B cell (primary cell): ENCODE results near the gene ORC4. TPM values are rescaled to one million over a fixed set of nuclear protein-coding genes. Genes with fewer than 3 reads are reported as not detected.

Experiments used
- ATAC-seq: fragments of 200-7000 bp; cut with Tn5 transposase; one replicate; pipeline ENCODE4 v1.10.0; 2021; ENCODE audit warnings: low read depth, mild to moderate bottlenecking, moderate number of reproducible peaks, moderate library complexity
- CTCF ChIA-PET: fragments of 350-600 bp; sonication (Branson Sonifier 250); formaldehyde crosslinking; loops from one replicate; lab custom pipeline; 2021; ENCODE audit warnings: antibody characterized with exemption, inconsistent platforms; lab: Charles Lee
- POLR2A ChIA-PET: fragments of 350-600 bp; sonication (Branson Sonifier 250); formaldehyde crosslinking; loops from one replicate; lab custom pipeline; 2021; ENCODE audit warnings: antibody characterized with exemption; lab: Charles Lee
- DNase-seq: peaks from one replicate; pipeline ENCODE4 v3.0.0; 2013
- H2AFZ ChIP-seq: 2 replicates; pipeline ENCODE4 v1.6.1; 2012; ENCODE audit warnings: mild to moderate bottlenecking, low read depth, low read length; ENCODE audit not compliant: insufficient read depth, poor library complexity, severe bottlenecking
- H3K27ac ChIP-seq, 2 donors: 1 replicate in 1 of 2; 2 replicates in 1 of 2; pipeline ENCODE4 v1.5.1; 2012 to 2013; ENCODE audit warnings: low read length in 2 of 2, mild to moderate bottlenecking in 2 of 2, moderate library complexity in 1 of 2
- H3K27me3 ChIP-seq, 4 experiments: fragments of 200-600 bp in 1 of 4; sonication (generic) in 1 of 4; replicated peaks in 1 of 4; 1 replicate in 2 of 4; 2 replicates in 2 of 4; pipeline versions ENCODE4 v1.6.1 to v1.7.0; 2013 to 2016; ENCODE audit warnings: low read length in 3 of 4, mild to moderate bottlenecking in 2 of 4, mixed read lengths in 1 of 4, moderate library complexity in 1 of 4; ENCODE audit not compliant: insufficient read depth in 4 of 4, control insufficient read depth in 3 of 4; ENCODE audit errors: control extremely low read depth in 1 of 4
- H3K36me3 ChIP-seq, 2 experiments: replicated peaks in 1 of 2; 1 replicate in 1 of 2; 2 replicates in 1 of 2; pipeline versions ENCODE4 v1.6.1 to v1.7.1; 2013; ENCODE audit warnings: low read length in 1 of 2; ENCODE audit not compliant: insufficient read depth in 2 of 2, control insufficient read depth in 1 of 2; ENCODE audit errors: control extremely low read depth in 1 of 2, extremely low read depth in 1 of 2
- H3K4me1 ChIP-seq, 2 donors: fragments of 200-600 bp in 1 of 2; sonication (generic) in 1 of 2; 1 replicate in 1 of 2; 2 replicates in 1 of 2; pipeline versions ENCODE4 v1.5.1 to v1.6.1; 2013 to 2017; ENCODE audit warnings: low read length in 2 of 2; ENCODE audit not compliant: control insufficient read depth in 2 of 2, insufficient read depth in 2 of 2
- H3K4me2 ChIP-seq: replicated peaks from 2 replicates; pipeline ENCODE3; 2012; ENCODE audit warnings: mild to moderate bottlenecking, low read depth, low read length; ENCODE audit not compliant: poor library complexity, severe bottlenecking
- H3K4me3 ChIP-seq, 5 experiments: fragments of 200-600 bp in 1 of 5; sonication (generic) in 1 of 5; 1 replicate in 3 of 5; 2 replicates in 2 of 5; pipeline versions ENCODE4 v1.5.1 to v1.7.0; 2011 to 2016; ENCODE audit warnings: low read length in 4 of 5, mild to moderate bottlenecking in 4 of 5, low read depth in 2 of 5, control low read depth in 1 of 5, moderate library complexity in 1 of 5; ENCODE audit not compliant: insufficient read depth in 1 of 5; ENCODE audit errors: control extremely low read depth in 1 of 5, extremely low read depth in 1 of 5
- H3K79me2 ChIP-seq: fragments of 200-600 bp; sonication (generic); one replicate; pipeline ENCODE4 v1.6.0; 2016; ENCODE audit warnings: low read length; ENCODE audit not compliant: control insufficient read depth, insufficient read depth
- H3K9ac ChIP-seq: fragments of 200-600 bp; sonication (generic); 2 replicates; pipeline ENCODE4 v1.6.1; 2017; ENCODE audit warnings: mild to moderate bottlenecking, low read length, moderate library complexity
- H3K9me3 ChIP-seq, 3 donors: one replicate each; pipeline versions ENCODE4 v1.6.1 to v1.7.1; 2013; ENCODE audit warnings: low read length in 2 of 3; ENCODE audit not compliant: control insufficient read depth in 2 of 3, insufficient read depth in 1 of 3; ENCODE audit errors: control extremely low read depth in 1 of 3
- H4K20me1 ChIP-seq: 2 replicates; pipeline ENCODE4 v1.6.0; 2012; ENCODE audit warnings: mild to moderate bottlenecking, low read length; ENCODE audit not compliant: insufficient read depth, control insufficient read depth, poor library complexity, severe bottlenecking
- H3K27ac Mint-ChIP-seq: one replicate; pipeline ENCODE4 v1.8.0; 2021; ENCODE audit warnings: mixed read lengths
- H3K27me3 Mint-ChIP-seq: one replicate; pipeline ENCODE4 v1.8.0; 2021; ENCODE audit warnings: mixed read lengths
- H3K4me1 Mint-ChIP-seq: one replicate; pipeline ENCODE4 v1.8.0; 2021; ENCODE audit warnings: mixed read lengths
- H3K4me3 Mint-ChIP-seq: one replicate; pipeline ENCODE4 v1.8.0; 2021; ENCODE audit warnings: mixed read lengths
- H3K9me3 Mint-ChIP-seq: one replicate; pipeline ENCODE4 v1.8.0; 2022; ENCODE audit warnings: mixed read lengths; ENCODE audit not compliant: insufficient read depth
- EZH2 ChIP-seq: IDR thresholded peaks from 2 replicates; pipeline ENCODE4 v1.6.1; 2012; ENCODE audit warnings: borderline replicate concordance, low read depth, mild to moderate bottlenecking, moderate library complexity, low read length; ENCODE audit not compliant: insufficient read depth, poor library complexity, severe bottlenecking
- WGBS: methylation state at CpG from one replicate; pipeline ENCODE4 v1.1.5; 2013; ENCODE audit warnings: missing lambda C conversion rate; ENCODE audit not compliant: insufficient coverage; 5-methylcytosine and 5-hydroxymethylcytosine counted together
- intact Hi-C: fragments of 100-400 bp; cut with micrococcal nuclease; formaldehyde crosslinking; loops from one replicate; pipeline ENCODE4 v1.10.0; 2022
- polyA plus RNA-seq: library from polyadenylated mRNA; depleted of rRNA; stranded (reverse); fragments of >200 nt; gene quantifications from 2 replicates; pipeline ENCODE4 v1.2.3, GENCODE V29; 2012
- total RNA-seq, 2 donors: library from RNA; stranded (reverse); fragments of 120-200 nt in 1 of 2; gene quantifications; 1 replicate in 1 of 2; 2 replicates in 1 of 2; pipeline versions ENCODE4 v1.2.3 to v1.2.4, GENCODE V29; 2013 to 2022
- TF ChIP-seq, protein P1 (sequence below): fragments of 200-600 bp; IDR thresholded peaks from one replicate; pipeline ENCODE4 v1.8.0; 2022; ENCODE audit warnings: antibody characterized with exemption, mild to moderate bottlenecking

Gene ORC4
- total and polyA plus RNA-seq, 2 donors (not counting 1 experiment from before 2014, with no cell fraction given): 31.5 to 48.9 TPM

DNA sequence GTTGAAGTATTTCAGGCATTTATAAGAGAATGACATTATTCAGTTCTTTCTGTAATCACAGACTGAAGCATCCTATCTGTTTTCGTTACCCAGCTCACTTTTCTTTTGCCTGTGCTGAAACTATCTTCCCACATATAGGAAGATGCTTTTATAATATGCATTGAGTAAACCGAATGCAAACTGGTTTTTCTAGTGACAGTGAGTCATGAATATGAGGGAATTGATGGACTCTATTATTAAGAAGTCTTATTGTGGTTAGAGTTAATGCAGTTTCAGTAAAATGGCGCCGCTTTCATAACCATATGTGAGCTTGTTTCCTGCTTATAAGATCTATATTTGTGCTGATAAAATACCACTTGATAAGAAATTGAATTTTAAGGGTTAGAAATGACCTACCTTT lies 116.5 kb downstream of the ORC4 start:
- intact Hi-C loops: no loop called here
- DNase-seq (no peak), ATAC-seq (no peak)
- no peaks in the 10 kb centered on the region for H3K36me3 ChIP-seq
- H3K9ac ChIP-seq: no peak overlapping the region
- Mint-ChIP-seq H3K27me3 (no peaks in the 10 kb centered on the region), H3K4me3 (no peak overlapping the region), H3K4me1 (no peaks in the 10 kb centered on the region), H3K9me3 (no peaks in the 10 kb centered on the region), H3K27ac (no peak overlapping the region)
- no peaks in the 10 kb centered on the region for H3K27me3 ChIP-seq
- H3K4me3 ChIP-seq: no peak overlapping the region
- no peak overlapping the region for H2AFZ ChIP-seq
- H3K4me1 ChIP-seq: no peaks in the 10 kb centered on the region
- H3K9me3 ChIP-seq: no peaks in the 10 kb centered on the region
- TF ChIP-seq, protein P1, sequence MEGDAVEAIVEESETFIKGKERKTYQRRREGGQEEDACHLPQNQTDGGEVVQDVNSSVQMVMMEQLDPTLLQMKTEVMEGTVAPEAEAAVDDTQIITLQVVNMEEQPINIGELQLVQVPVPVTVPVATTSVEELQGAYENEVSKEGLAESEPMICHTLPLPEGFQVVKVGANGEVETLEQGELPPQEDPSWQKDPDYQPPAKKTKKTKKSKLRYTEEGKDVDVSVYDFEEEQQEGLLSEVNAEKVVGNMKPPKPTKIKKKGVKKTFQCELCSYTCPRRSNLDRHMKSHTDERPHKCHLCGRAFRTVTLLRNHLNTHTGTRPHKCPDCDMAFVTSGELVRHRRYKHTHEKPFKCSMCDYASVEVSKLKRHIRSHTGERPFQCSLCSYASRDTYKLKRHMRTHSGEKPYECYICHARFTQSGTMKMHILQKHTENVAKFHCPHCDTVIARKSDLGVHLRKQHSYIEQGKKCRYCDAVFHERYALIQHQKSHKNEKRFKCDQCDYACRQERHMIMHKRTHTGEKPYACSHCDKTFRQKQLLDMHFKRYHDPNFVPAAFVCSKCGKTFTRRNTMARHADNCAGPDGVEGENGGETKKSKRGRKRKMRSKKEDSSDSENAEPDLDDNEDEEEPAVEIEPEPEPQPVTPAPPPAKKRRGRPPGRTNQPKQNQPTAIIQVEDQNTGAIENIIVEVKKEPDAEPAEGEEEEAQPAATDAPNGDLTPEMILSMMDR: no peak
- no peak for TF ChIP-seq EZH2
- H3K4me2 ChIP-seq: no peak overlapping the region
- no peaks in the 10 kb centered on the region for H3K79me2 ChIP-seq
- H3K27ac ChIP-seq: no peak overlapping the region
- no CpG with 5 or more reads among the region's 4 CpGs for WGBS
- ChIA-PET POLR2A (no interaction called here), CTCF (no interaction called here)
- H4K20me1 ChIP-seq: no peaks in the 10 kb centered on the region

DNA sequence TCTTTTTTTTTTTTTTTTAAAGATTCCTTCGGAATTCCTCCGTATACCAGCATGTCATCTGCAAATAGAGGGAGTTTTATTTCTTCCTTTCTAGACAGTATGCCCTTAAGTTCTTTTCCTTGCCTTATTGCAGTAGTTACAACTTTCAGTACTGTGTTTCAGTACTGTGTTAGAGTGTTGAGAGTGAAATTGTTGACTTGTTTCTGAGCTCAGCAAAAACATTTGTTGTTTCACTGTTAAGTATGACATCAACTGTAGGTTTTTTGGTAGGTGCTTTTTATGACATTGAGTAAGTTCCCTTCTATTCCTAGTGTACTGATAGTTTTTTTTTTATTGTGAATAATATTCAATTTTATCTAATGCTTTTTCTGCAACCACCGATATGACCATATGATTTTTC lies 131.9 kb downstream of the ORC4 start:
- TF ChIP-seq, protein P1: no peak
- no peak for TF ChIP-seq EZH2
- H3K27ac ChIP-seq: no peak overlapping the region
- Mint-ChIP-seq H3K27ac (no peak overlapping the region), H3K4me1 (peaks cover 3% of the 10 kb centered on the region), H3K4me3 (no peak overlapping the region), H3K9me3 (no peaks in the 10 kb centered on the region), H3K27me3 (no peaks in the 10 kb centered on the region)
- CTCF ChIA-PET: no interaction called here
- no peaks in the 10 kb centered on the region for H3K36me3 ChIP-seq
- intact Hi-C loops: no loop called here
- ATAC-seq (no peak), DNase-seq (no peak)
- H3K9me3 ChIP-seq: no peaks in the 10 kb centered on the region
- no peak overlapping the region for H3K4me2 ChIP-seq
- H3K4me1 ChIP-seq: no peaks in the 10 kb centered on the region
- no peaks in the 10 kb centered on the region for H3K27me3 ChIP-seq
- no peak overlapping the region for H3K9ac ChIP-seq
- H3K4me3 ChIP-seq: no peak overlapping the region
- no peaks in the 10 kb centered on the region for H3K79me2 ChIP-seq
- no peak overlapping the region for H2AFZ ChIP-seq
- POLR2A ChIA-PET: no interaction called here
- H4K20me1 ChIP-seq: no peaks in the 10 kb centered on the region
- no CpG with 5 or more reads among the region's 3 CpGs for WGBS
